Left colon (tissue), 2 donors: ENCODE measurements around the gene RNF167. TPM values are rescaled to one million over a fixed set of nuclear protein-coding genes. Genes with fewer than 3 reads are reported as not detected.

Experiments
- microRNA-seq, 2 donors: library from miRNA; unstranded; fragments of <30 nt; microRNA quantifications; one replicate each; pipeline versions ENCODE4 v1.1.0 to v1.2.0, GENCODE V29; 2020
- total RNA-seq, 2 donors: library from RNA; stranded (reverse); fragmentation: NEBNext Ultra II Directional; extraction: Animal tissue kit (Norgen Biotek cat#: 25700); gene quantifications; one replicate each; pipeline ENCODE4 v1.2.1, GENCODE V29; 2021
- donor health status: DM: no; HTN: no; CAD: no.
- donor health status: DM: yes; HTN: yes; CAD: no.

The RNF167 gene
- total RNA-seq, 2 donors from 2014 or later, result 96.5 to 105 TPM

Small RNA genes within 50 kb of the gene (microRNA-seq; reads per million reads assigned to microRNA genes)
- gene MIR6864 (0 to 1.4 reads per million in 2 donors), gene MIR6865 (0 reads per million in 2 donors)

Other genes with a start within 250 kb of the RNF167 start
- 10 to 100 TPM; 25.8 to 35.5 TPM for gene PELP1, start 236.1 kb upstream of the RNF167 start, total RNA-seq
- 10 to 100 TPM; 27.2 to 45.1 TPM for gene ARRB2, start 229.6 kb upstream of the RNF167 start, total RNA-seq
- gene MED11, start 208.8 kb upstream of the RNF167 start, total RNA-seq, result 10 to 100 TPM; 21.8 to 26.7 TPM
- 1 to 10 TPM; 1.1 to 1.9 TPM for gene ZMYND15, start 200.4 kb upstream of the RNF167 start, total RNA-seq
- 10 to 100 TPM; 36.2 to 52.3 TPM for gene CXCL16, start 200.3 kb upstream of the RNF167 start, total RNA-seq
- gene TM4SF5, start 168.4 kb upstream of the RNF167 start, total RNA-seq, result 10 to 100 TPM; 17.3 to 26.9 TPM
- under 1 TPM; 0.73 to 0.79 TPM for gene VMO1, start 153.9 kb upstream of the RNF167 start, total RNA-seq
- gene GLTPD2, start 151.3 kb upstream of the RNF167 start, total RNA-seq, result under 1 TPM; 0.49 to 0.61 TPM
- gene PSMB6, start 144.1 kb upstream of the RNF167 start, total RNA-seq, result 10 to 100 TPM; 79.4 to 99.6 TPM
- 10 to 100 TPM; 26.1 to 27.5 TPM for gene PLD2, start 133.1 kb upstream of the RNF167 start, total RNA-seq
- 100 to 1,000 TPM; 193 to 205 TPM for gene MINK1, start 106.9 kb upstream of the RNF167 start, total RNA-seq
- gene C17orf107, start 40.7 kb upstream of the RNF167 start, total RNA-seq, result 1 to 10 TPM; 1.3 to 1.8 TPM
- under 1 TPM; 0.43 to 0.81 TPM for gene CHRNE, start 37.2 kb upstream of the RNF167 start, total RNA-seq
- not detected for gene GP1BA, start 8.0 kb upstream of the RNF167 start, total RNA-seq
- gene SLC25A11, start 222 bp upstream of the RNF167 start, total RNA-seq, result 10 to 100 TPM; 77.5 to 90.0 TPM
- 100 to 1,000 TPM; 720 to 812 TPM for gene PFN1, start 8.3 kb downstream of the RNF167 start, total RNA-seq
- gene ENO3, start 10.9 kb downstream of the RNF167 start, total RNA-seq, result 1 to 10 TPM; 7.3 to 8.9 TPM
- 10 to 100 TPM; 49.3 to 68.2 TPM for gene SPAG7, start 27.5 kb downstream of the RNF167 start, total RNA-seq
- 10 to 100 TPM; 49.1 to 52.2 TPM for gene CAMTA2, start 47.4 kb downstream of the RNF167 start, total RNA-seq
- gene INCA1, start 57.3 kb downstream of the RNF167 start, total RNA-seq, result 1 to 10 TPM; 1.9 TPM
- 100 to 1,000 TPM; 212 to 226 TPM for gene KIF1C, start 57.7 kb downstream of the RNF167 start, total RNA-seq
- 1 to 10 TPM; 2.4 to 2.5 TPM for gene SLC52A1, start 95.2 kb downstream of the RNF167 start, total RNA-seq
- 1 to 10 TPM; 8.0 to 8.6 TPM for gene ZFP3, start 138.2 kb downstream of the RNF167 start, total RNA-seq
- gene ZNF232, start 171.6 kb downstream of the RNF167 start, total RNA-seq, result 1 to 10 TPM; 7.1 to 7.7 TPM
- under 1 TPM; 0.08 to 0.12 TPM for gene USP6, start 175.8 kb downstream of the RNF167 start, total RNA-seq